HL-60 (cell line): ENCODE measurements around the gene TUBB3.

Experiments used
- DNase-seq, 2 experiments: peaks; one replicate each; pipeline ENCODE4 v3.0.0-alpha.2; 2010 to 2020; ENCODE audit warnings: low read depth in 1 of 2, low spot score in 1 of 2
- H3K27ac ChIP-seq: fragments of 250-450 bp; sonication (Bioruptor Pico); replicated peaks from 2 replicates; pipeline ENCODE4 v1.5.1; 2020; ENCODE audit warnings: mild to moderate bottlenecking, moderate library complexity
- H3K27me3 ChIP-seq: fragments of 250-450 bp; sonication (Bioruptor Pico); 2 replicates; pipeline ENCODE4 v1.5.1; 2021; ENCODE audit warnings: mild to moderate bottlenecking, moderate library complexity; ENCODE audit not compliant: insufficient read depth, poor library complexity, severe bottlenecking
- H3K4me3 ChIP-seq: replicated peaks from 2 replicates; pipeline ENCODE4 v1.5.1; 2011; ENCODE audit warnings: mild to moderate bottlenecking, control low read depth, low read length; ENCODE audit not compliant: insufficient read depth
- GABPA ChIP-seq: IDR thresholded peaks from 2 replicates; pipeline ENCODE4 v1.6.1; 2012; ENCODE audit warnings: low read depth
- POLR2AphosphoS5 ChIP-seq: IDR thresholded peaks from 2 replicates; pipeline ENCODE4 v1.6.1; 2012; ENCODE audit warnings: low read depth
- SPI1 ChIP-seq: IDR thresholded peaks from 2 replicates; pipeline ENCODE4 v1.6.1; 2012; ENCODE audit warnings: low read depth, mild to moderate bottlenecking, borderline replicate concordance
- TF ChIP-seq, protein P1 (sequence below): IDR thresholded peaks from one replicate; pipeline ENCODE4 v1.5.1; 2011; ENCODE audit warnings: low read length, control low read depth, inconsistent platforms; ENCODE audit not compliant: insufficient read depth
- TF ChIP-seq, protein P2 (sequence below): IDR thresholded peaks from 2 replicates; pipeline ENCODE4 v1.6.1; 2012; ENCODE audit warnings: low read depth; ENCODE audit not compliant: insufficient replicate concordance

Gene TUBB3

DNA sequence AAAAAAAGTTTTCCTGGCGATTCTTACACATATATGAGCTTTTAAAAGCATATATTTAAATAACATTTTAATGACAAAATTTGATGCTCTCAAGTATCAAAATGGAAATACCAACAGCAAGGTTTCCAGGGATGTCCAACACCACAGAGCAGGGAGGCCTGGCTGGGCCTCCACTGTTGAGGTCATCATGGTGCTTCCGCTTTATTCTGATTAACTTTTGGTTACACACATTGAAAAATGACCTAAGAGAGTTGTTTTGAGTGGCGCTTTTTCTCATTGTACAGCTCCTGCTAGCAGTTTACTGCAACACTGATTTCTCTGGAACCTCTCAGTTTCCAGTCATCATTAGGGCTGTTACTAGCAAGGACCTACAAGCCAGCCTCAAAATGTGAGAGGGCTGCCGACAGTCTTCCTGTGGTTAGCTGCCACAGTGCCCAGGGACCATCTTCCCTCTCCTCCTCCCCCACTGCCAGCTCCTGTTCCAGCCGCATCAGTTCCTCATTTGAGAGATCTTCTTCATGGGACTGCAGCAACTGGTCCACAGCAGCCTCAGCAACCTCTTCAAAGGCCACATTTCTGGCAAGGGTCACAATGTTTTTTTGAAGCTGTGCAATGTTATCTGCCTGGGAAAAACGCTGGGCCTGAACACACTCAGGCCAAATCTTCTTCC, 46.7 kb downstream of the TUBB3 start:
- Histone ChIP-seq H3K27me3 (no peaks in the 10 kb centered on the region), H3K27ac (no peak overlapping the region), H3K4me3 (no peak overlapping the region)
- DNase-seq, result peak in 1 of 2 experiments; percentile 87
- TF ChIP-seq SPI1 (peak; percentile 95), POLR2AphosphoS5 (peak; percentile 51; the same call in 1 of the 2 replicates)
- TF ChIP-seq, protein P1, sequence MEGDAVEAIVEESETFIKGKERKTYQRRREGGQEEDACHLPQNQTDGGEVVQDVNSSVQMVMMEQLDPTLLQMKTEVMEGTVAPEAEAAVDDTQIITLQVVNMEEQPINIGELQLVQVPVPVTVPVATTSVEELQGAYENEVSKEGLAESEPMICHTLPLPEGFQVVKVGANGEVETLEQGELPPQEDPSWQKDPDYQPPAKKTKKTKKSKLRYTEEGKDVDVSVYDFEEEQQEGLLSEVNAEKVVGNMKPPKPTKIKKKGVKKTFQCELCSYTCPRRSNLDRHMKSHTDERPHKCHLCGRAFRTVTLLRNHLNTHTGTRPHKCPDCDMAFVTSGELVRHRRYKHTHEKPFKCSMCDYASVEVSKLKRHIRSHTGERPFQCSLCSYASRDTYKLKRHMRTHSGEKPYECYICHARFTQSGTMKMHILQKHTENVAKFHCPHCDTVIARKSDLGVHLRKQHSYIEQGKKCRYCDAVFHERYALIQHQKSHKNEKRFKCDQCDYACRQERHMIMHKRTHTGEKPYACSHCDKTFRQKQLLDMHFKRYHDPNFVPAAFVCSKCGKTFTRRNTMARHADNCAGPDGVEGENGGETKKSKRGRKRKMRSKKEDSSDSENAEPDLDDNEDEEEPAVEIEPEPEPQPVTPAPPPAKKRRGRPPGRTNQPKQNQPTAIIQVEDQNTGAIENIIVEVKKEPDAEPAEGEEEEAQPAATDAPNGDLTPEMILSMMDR, result no peak

DNA sequence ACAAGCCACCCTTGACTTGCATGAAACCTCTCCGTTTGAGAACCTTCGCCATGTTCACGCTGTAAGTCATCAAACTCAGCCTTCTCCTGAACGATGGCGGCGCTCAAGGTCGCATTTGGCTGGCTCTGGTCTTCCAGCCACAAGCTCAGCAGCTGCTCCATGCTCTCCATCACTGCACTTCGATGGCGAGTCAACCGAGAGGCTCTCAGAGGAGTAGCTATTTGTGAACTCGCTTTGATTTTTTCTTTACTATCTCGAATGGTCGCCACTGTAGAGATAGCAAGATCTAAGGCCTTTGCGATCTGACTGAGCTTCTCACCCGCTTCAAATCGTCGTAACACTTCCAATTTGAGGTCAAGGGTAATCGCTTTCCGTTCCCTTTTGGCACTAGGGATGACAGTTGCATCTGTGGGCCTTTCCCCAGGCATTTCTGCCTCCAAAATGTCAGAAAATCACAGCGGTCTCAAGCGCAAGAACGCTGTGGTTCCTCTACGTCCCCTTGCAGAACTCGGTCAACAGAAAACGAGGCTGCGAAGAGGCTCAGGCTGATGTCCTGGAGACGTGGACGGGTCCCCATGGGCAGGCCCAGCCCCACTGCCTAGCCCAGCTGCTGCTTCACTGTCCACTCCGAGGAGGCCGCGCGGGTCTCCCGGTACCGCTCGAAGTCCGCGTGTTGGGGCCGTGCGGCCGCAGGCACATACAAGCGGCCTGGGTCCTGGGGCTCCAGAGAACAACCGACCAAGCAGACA, 48.5 kb downstream of the TUBB3 start:
- Histone ChIP-seq H3K27me3 (no peaks in the 10 kb centered on the region), H3K4me3 (peak overlapping the region; percentile 71), H3K27ac (peak overlapping the region; percentile 77)
- DNase-seq, result no peak
- TF ChIP-seq, protein P2, sequence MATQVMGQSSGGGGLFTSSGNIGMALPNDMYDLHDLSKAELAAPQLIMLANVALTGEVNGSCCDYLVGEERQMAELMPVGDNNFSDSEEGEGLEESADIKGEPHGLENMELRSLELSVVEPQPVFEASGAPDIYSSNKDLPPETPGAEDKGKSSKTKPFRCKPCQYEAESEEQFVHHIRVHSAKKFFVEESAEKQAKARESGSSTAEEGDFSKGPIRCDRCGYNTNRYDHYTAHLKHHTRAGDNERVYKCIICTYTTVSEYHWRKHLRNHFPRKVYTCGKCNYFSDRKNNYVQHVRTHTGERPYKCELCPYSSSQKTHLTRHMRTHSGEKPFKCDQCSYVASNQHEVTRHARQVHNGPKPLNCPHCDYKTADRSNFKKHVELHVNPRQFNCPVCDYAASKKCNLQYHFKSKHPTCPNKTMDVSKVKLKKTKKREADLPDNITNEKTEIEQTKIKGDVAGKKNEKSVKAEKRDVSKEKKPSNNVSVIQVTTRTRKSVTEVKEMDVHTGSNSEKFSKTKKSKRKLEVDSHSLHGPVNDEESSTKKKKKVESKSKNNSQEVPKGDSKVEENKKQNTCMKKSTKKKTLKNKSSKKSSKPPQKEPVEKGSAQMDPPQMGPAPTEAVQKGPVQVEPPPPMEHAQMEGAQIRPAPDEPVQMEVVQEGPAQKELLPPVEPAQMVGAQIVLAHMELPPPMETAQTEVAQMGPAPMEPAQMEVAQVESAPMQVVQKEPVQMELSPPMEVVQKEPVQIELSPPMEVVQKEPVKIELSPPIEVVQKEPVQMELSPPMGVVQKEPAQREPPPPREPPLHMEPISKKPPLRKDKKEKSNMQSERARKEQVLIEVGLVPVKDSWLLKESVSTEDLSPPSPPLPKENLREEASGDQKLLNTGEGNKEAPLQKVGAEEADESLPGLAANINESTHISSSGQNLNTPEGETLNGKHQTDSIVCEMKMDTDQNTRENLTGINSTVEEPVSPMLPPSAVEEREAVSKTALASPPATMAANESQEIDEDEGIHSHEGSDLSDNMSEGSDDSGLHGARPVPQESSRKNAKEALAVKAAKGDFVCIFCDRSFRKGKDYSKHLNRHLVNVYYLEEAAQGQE, result no peak
- TF ChIP-seq, protein P1, result no peak
- TF ChIP-seq SPI1, result no peak
- TF ChIP-seq GABPA, result no peak
- no peak for TF ChIP-seq POLR2AphosphoS5

DNA sequence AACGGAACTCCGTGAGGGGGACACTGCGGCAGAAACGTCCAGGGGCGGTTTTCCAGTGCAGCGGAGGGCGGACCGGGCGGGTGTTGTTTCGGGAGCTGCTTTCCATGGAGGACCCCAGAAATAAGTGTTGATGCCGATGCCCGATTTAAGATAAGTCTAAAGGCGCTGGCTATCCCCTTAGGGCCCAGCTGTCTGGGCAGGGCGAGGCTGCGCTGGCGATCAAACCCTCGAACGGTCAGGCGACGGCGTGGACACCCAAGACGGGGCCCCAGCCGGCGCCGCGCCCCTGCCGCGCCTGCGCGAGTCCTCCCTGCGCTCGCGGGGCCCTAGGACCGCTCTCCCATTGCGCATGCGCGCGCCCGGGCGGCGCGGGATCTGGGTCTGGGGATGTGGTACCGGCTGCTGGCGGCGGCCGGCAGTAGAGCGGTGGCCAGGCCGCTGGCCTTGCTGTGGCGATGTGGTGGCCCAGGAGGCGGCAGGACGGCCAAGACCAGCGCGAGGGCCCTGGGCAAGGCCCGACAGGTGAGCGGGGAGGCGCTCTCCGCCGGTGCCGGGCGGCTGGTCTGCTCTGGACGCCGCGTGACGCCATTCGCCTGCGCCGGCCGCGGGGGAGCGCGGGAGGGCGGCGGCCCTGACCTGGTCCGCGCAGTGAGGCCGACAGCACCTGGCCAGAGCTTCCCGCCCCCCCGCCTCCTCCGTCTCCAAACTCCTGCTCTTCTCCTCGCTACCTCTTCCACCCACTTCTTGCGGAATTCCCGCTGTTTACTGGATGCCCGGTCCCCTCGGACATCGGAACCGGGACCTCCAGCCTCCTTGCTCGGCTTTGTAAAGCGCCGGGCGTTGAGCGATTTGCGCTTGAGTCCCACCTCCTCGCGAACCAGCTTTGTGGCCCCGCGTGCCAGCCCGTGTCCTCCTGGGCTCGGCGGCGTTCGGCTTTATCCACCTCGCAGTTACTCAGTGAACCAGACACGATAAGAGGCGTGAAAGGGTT, 49.4 kb downstream of the TUBB3 start:
- peak overlapping the region; percentile 77 for H3K27ac ChIP-seq
- H3K4me3 ChIP-seq, result peak overlapping the region; percentile 71
- peak; percentile 53 to 71 for DNase-seq
- no peaks in the 10 kb centered on the region for H3K27me3 ChIP-seq
- TF ChIP-seq POLR2AphosphoS5 (peak; percentile 44), SPI1 (no peak), GABPA (no peak)
- TF ChIP-seq, protein P1, result no peak
- TF ChIP-seq, protein P2, result peak; percentile 31
